Activated CD8-positive, alpha-beta T cell treated with anti-CD3 and anti-CD28 coated beads, Interleukin-2, amount 10 ng/mL, durations not matched to agents 7 days and 5 days (primary cell): ENCODE results near the gene MCF2L. TPM values are rescaled to one million over a fixed set of nuclear protein-coding genes. Genes with fewer than 3 reads are reported as not detected.

ENCODE experiments used
- ATAC-seq: fragments of 150-1000 bp; cut with Tn5 transposase; one replicate; pipeline ENCODE4 v1.10.0; 2021; ENCODE audit warnings: moderate library complexity
- CTCF ChIA-PET: fragments of 350-600 bp; sonication (Branson Sonifier 250); formaldehyde crosslinking; loops from one replicate; lab custom pipeline; 2021; ENCODE audit warnings: antibody characterized with exemption; lab: Charles Lee
- POLR2A ChIA-PET: fragments of 350-600 bp; sonication (Branson Sonifier 250); formaldehyde crosslinking; loops from one replicate; lab custom pipeline; 2021; ENCODE audit warnings: antibody characterized with exemption; lab: Charles Lee
- DNase-seq: peaks from one replicate; pipeline ENCODE4 v3.0.0-alpha.2; 2020
- H3K27ac Mint-ChIP-seq: one replicate; pipeline ENCODE4 v1.8.0; 2021; ENCODE audit warnings: mild to moderate bottlenecking, mixed read lengths
- H3K27me3 Mint-ChIP-seq: one replicate; pipeline ENCODE4 v1.8.0; 2021; ENCODE audit warnings: low read depth, mixed read lengths
- H3K36me3 Mint-ChIP-seq: one replicate; pipeline ENCODE4 v1.8.0; 2021; ENCODE audit warnings: low read depth, mixed read lengths
- H3K4me1 Mint-ChIP-seq: one replicate; pipeline ENCODE4 v1.8.0; 2021; ENCODE audit warnings: low read depth, mixed read lengths
- H3K4me3 Mint-ChIP-seq: one replicate; pipeline ENCODE4 v1.8.0; 2021; ENCODE audit warnings: mild to moderate bottlenecking, mixed read lengths
- H3K9me3 Mint-ChIP-seq: one replicate; pipeline ENCODE4 v1.8.0; 2022; ENCODE audit warnings: mixed read lengths; ENCODE audit not compliant: insufficient read depth
- total RNA-seq, 2 experiments: library from RNA; stranded (reverse); gene quantifications; one replicate each; pipeline ENCODE4 v1.2.3, GENCODE V29; 2021

Gene MCF2L
- total RNA-seq, 2 experiments from 2014 or later: 0.76 to 1.0 TPM

GRCh38 chr13:112978561-112979405, 9.8 kb downstream of the MCF2L start:
- ChIA-PET POLR2A (no interaction called here), CTCF (no interaction called here)
- Mint-ChIP-seq H3K27me3 (no peaks in the 10 kb centered on the region), H3K9me3 (no peaks in the 10 kb centered on the region), H3K4me1 (peaks cover 2% of the 10 kb centered on the region), H3K4me3 (no peak overlapping the region), H3K27ac (no peak overlapping the region), H3K36me3 (no peaks in the 10 kb centered on the region)
- ATAC-seq: no peak
- DNase-seq: no peak

- H3K36me3 Mint-ChIP-seq: no peaks in the 10 kb centered on the region
- no peaks in the 10 kb centered on the region for H3K9me3 Mint-ChIP-seq
- POLR2A ChIA-PET: no interaction called here
- H3K27ac Mint-ChIP-seq: no peak overlapping the region
- H3K4me3 Mint-ChIP-seq: no peak overlapping the region
- no peak for DNase-seq
- ATAC-seq: no peak
- H3K4me1 Mint-ChIP-seq: peaks cover 2% of the 10 kb centered on the region
- no peaks in the 10 kb centered on the region for H3K27me3 Mint-ChIP-seq
- CTCF ChIA-PET: no interaction called here
Observed at GRCh38 chr13:112979406-112979902, 10.4 kb downstream of the MCF2L start.

- no peaks in the 10 kb centered on the region for H3K27me3 Mint-ChIP-seq
- ATAC-seq: no peak
Observed at GRCh38 chr13:112980434-112980833, 11.4 kb downstream of the MCF2L start.

GRCh38 chr13:112981451-112981850, 12.4 kb downstream of the MCF2L start:
- no peaks in the 10 kb centered on the region for H3K36me3 Mint-ChIP-seq
- H3K4me1 Mint-ChIP-seq: peaks cover 2% of the 10 kb centered on the region
- no peaks in the 10 kb centered on the region for H3K27me3 Mint-ChIP-seq
- no peak overlapping the region for H3K27ac Mint-ChIP-seq
- H3K4me3 Mint-ChIP-seq: no peak overlapping the region
- no peak for ATAC-seq
- CTCF ChIA-PET: interaction anchor here (0.6 kb wide), 1 partner anchor 12 kb away, joined by 3 read pairs; the partner anchor contains the start of gene MCF2L
- H3K9me3 Mint-ChIP-seq: no peaks in the 10 kb centered on the region
- POLR2A ChIA-PET: no interaction called here
- no peak for DNase-seq

More at GRCh38 chr13:112980434-112980833, 11.4 kb downstream of the MCF2L start:
- DNase-seq: no peak
- no peaks in the 10 kb centered on the region for H3K36me3 Mint-ChIP-seq
- H3K9me3 Mint-ChIP-seq: no peaks in the 10 kb centered on the region
- H3K27ac Mint-ChIP-seq: no peak overlapping the region
- H3K4me1 Mint-ChIP-seq: peaks cover 2% of the 10 kb centered on the region
- CTCF ChIA-PET: no interaction called here
- no peak overlapping the region for H3K4me3 Mint-ChIP-seq
- POLR2A ChIA-PET: no interaction called here

- H3K9me3 Mint-ChIP-seq: no peaks in the 10 kb centered on the region
- H3K4me1 Mint-ChIP-seq: peaks cover 2% of the 10 kb centered on the region
- ChIA-PET CTCF (no interaction called here), POLR2A (no interaction called here)
- ATAC-seq (no peak), DNase-seq (no peak)
- H3K27ac Mint-ChIP-seq: no peak overlapping the region
- H3K27me3 Mint-ChIP-seq: no peaks in the 10 kb centered on the region
- no peak overlapping the region for H3K4me3 Mint-ChIP-seq
- H3K36me3 Mint-ChIP-seq: no peaks in the 10 kb centered on the region
Observed at GRCh38 chr13:112982281-112983041, 13.4 kb downstream of the MCF2L start.

GRCh38 chr13:112983042-112983305, 14.0 kb downstream of the MCF2L start:
- ChIA-PET CTCF (no interaction called here), POLR2A (no interaction called here)
- Mint-ChIP-seq H3K4me3 (no peak overlapping the region), H3K9me3 (no peaks in the 10 kb centered on the region), H3K36me3 (no peaks in the 10 kb centered on the region), H3K27ac (no peak overlapping the region), H3K27me3 (no peaks in the 10 kb centered on the region), H3K4me1 (peaks cover 2% of the 10 kb centered on the region)
- ATAC-seq: no peak
- no peak for DNase-seq

- POLR2A ChIA-PET: no interaction called here
Observed at GRCh38 chr13:112983428-112984196, 14.6 kb downstream of the MCF2L start.

GRCh38 chr13:112984501-112984900, 15.5 kb downstream of the MCF2L start:
- H3K4me3 Mint-ChIP-seq: no peak overlapping the region
- no peak for ATAC-seq
- H3K27me3 Mint-ChIP-seq: no peaks in the 10 kb centered on the region
- no peak for DNase-seq
- ChIA-PET CTCF (no interaction called here), POLR2A (interaction anchor here (0.6 kb wide), 1 partner anchor 186 kb away, joined by 3 read pairs; no protein-coding TSS in a partner anchor)
- no peak overlapping the region for H3K27ac Mint-ChIP-seq
- no peaks in the 10 kb centered on the region for H3K9me3 Mint-ChIP-seq
- no peaks in the 10 kb centered on the region for H3K36me3 Mint-ChIP-seq
- peaks cover 2% of the 10 kb centered on the region for H3K4me1 Mint-ChIP-seq

More at GRCh38 chr13:112983428-112984196, 14.6 kb downstream of the MCF2L start:
- no peak for ATAC-seq
- Mint-ChIP-seq H3K27me3 (no peaks in the 10 kb centered on the region), H3K27ac (no peak overlapping the region), H3K9me3 (no peaks in the 10 kb centered on the region), H3K4me1 (peaks cover 2% of the 10 kb centered on the region), H3K36me3 (no peaks in the 10 kb centered on the region), H3K4me3 (no peak overlapping the region)
- DNase-seq: no peak
- CTCF ChIA-PET: no interaction called here

- H3K27ac Mint-ChIP-seq: no peak overlapping the region
- ATAC-seq: no peak
- H3K4me1 Mint-ChIP-seq: peaks cover 2% of the 10 kb centered on the region
- ChIA-PET CTCF (no interaction called here), POLR2A (interaction anchor here (0.6 kb wide), 1 partner anchor 185 kb away, joined by 3 read pairs; no protein-coding TSS in a partner anchor)
- no peaks in the 10 kb centered on the region for H3K36me3 Mint-ChIP-seq
- no peak overlapping the region for H3K4me3 Mint-ChIP-seq
- no peaks in the 10 kb centered on the region for H3K9me3 Mint-ChIP-seq
- no peaks in the 10 kb centered on the region for H3K27me3 Mint-ChIP-seq
- DNase-seq: no peak
Observed at GRCh38 chr13:112984954-112985802, 16.2 kb downstream of the MCF2L start.

GRCh38 chr13:112985803-112986408, 16.9 kb downstream of the MCF2L start:
- ChIA-PET POLR2A (no interaction called here), CTCF (no interaction called here)
- no peak overlapping the region for H3K4me3 Mint-ChIP-seq
- H3K9me3 Mint-ChIP-seq: no peaks in the 10 kb centered on the region
- H3K4me1 Mint-ChIP-seq: no peaks in the 10 kb centered on the region
- DNase-seq (no peak), ATAC-seq (no peak)
- H3K27ac Mint-ChIP-seq: no peak overlapping the region
- no peaks in the 10 kb centered on the region for H3K36me3 Mint-ChIP-seq
- no peaks in the 10 kb centered on the region for H3K27me3 Mint-ChIP-seq

- Mint-ChIP-seq H3K27ac (no peak overlapping the region), H3K4me3 (no peak overlapping the region), H3K27me3 (no peaks in the 10 kb centered on the region), H3K4me1 (no peaks in the 10 kb centered on the region), H3K36me3 (no peaks in the 10 kb centered on the region), H3K9me3 (no peaks in the 10 kb centered on the region)
- ATAC-seq: no peak
- ChIA-PET CTCF (no interaction called here), POLR2A (no interaction called here)
- no peak for DNase-seq
Observed at GRCh38 chr13:112986470-112986869, 17.5 kb downstream of the MCF2L start.
